Stimulated activated memory B cell treated with anti-CD40 and anti-IgM and Interleukin-4, amounts not matched to agents 10 μg/mL and 1 μg/mL and 100 μg/mL, for 72 hours (primary cell): ENCODE results near the gene TRIM47.
A peak's percentile ranks its signal among the peaks of the same experiment; 100 is the strongest.

ENCODE experiments used
- ATAC-seq: fragments of 150-1000 bp; cut with Tn5 transposase; 2 replicates; pipeline ENCODE4 v1.10.0; 2021
- H3K27ac Mint-ChIP-seq: one replicate; pipeline ENCODE4 v1.8.0; 2022; ENCODE audit warnings: mild to moderate bottlenecking, mixed read lengths
- H3K27me3 Mint-ChIP-seq: one replicate; pipeline ENCODE4 v1.8.0; 2022; ENCODE audit warnings: mixed read lengths
- H3K36me3 Mint-ChIP-seq: one replicate; pipeline ENCODE4 v1.8.0; 2022; ENCODE audit warnings: mixed read lengths
- H3K4me1 Mint-ChIP-seq: one replicate; pipeline ENCODE4 v1.8.0; 2022; ENCODE audit warnings: mixed read lengths
- H3K4me3 Mint-ChIP-seq: one replicate; pipeline ENCODE4 v1.8.0; 2022; ENCODE audit warnings: mild to moderate bottlenecking, moderate library complexity, mixed read lengths
- H3K9me3 Mint-ChIP-seq: one replicate; pipeline ENCODE4 v1.8.0; 2022; ENCODE audit warnings: mixed read lengths

TRIM47 gene

DNA sequence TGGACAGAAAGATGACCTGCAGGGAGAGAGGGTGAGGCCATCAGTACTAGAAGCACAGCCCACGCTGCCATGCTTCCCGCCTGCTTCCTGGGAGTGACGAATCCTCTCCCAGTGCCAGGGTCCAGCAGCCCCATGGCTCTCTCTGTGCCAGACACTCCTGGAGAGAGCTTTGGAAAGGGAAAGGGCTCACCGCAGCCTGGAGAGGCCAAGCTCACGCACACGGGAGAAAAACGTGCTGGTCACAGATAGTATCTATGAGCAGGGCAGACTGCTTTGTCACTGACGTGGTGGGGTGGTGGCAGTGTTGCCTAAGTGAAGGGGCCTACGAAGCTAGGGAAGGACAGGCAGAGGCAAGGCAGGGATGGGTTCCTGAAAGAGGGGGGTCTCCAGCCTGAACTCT is 28.7 kb downstream of the TRIM47 start:
- ATAC-seq, result no peak
- peaks cover 43% of the 10 kb centered on the region for H3K36me3 Mint-ChIP-seq
- peaks cover 47% of the 10 kb centered on the region for H3K4me1 Mint-ChIP-seq
- no peaks in the 10 kb centered on the region for H3K27me3 Mint-ChIP-seq
- H3K9me3 Mint-ChIP-seq, result no peaks in the 10 kb centered on the region
- no peak overlapping the region for H3K27ac Mint-ChIP-seq
- H3K4me3 Mint-ChIP-seq, result no peak overlapping the region

DNA sequence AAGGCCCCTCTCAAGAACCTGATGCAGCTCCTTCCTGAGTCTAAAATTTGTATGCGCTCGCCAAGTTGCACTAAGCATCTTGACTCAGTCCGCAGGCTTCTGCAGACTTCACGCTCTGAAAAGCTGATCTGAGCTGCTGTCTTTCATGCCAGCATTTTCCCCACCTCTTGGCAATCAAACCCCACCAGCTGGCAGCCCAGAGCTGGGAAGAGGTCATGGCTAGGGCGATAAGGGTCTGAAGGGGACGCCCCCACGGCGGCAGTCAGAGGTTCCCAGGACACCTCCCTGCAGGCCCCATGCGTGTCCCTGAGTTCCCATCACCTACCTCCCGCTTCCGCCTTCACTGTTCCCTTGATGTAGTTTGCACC is 29.1 kb downstream of the TRIM47 start:
- H3K4me1 Mint-ChIP-seq, result peaks cover 45% of the 10 kb centered on the region
- H3K27me3 Mint-ChIP-seq, result no peaks in the 10 kb centered on the region
- peaks cover 43% of the 10 kb centered on the region for H3K36me3 Mint-ChIP-seq
- H3K9me3 Mint-ChIP-seq, result no peaks in the 10 kb centered on the region
- H3K27ac Mint-ChIP-seq, result no peak overlapping the region
- no peak for ATAC-seq
- H3K4me3 Mint-ChIP-seq, result no peak overlapping the region

DNA sequence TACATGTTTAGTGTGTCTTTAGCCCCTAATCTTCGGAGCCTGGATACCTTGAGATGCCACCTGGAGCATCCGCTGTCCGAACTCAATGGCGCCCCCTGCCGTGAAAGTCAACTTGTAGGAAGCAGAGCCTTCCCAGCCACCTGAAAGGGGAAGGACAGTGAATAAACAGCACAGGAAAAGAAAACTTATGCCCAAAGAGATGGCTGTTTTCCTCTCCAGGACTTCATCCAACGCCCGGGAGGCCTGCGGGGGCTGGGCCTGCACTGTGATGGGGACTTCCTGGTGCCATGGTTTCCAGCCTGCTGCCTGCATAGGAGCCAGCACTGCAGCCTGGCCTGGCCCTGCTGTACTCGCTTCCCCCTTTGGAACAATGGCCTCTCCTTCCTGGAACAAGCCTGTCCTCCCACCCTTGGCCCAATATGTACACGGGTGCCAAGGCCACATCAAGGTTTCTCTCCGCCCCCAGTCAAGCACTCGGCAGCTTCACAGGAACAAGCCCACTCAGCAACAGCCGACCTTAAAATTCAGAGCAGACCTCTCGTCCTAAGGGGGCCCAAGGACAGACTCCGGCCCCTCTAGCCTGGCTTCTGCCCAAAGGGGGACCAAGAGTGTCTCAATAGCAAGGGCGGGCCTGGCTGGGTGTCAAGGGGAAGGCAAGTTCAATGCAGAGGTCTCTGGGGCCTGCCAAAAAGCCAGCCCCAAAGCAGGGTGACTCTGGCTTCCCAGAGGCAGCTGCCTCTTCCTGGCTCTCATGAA is 29.7 kb downstream of the TRIM47 start:
- ATAC-seq, result no peak
- H3K27me3 Mint-ChIP-seq, result no peaks in the 10 kb centered on the region
- H3K36me3 Mint-ChIP-seq, result peaks cover 43% of the 10 kb centered on the region
- H3K4me3 Mint-ChIP-seq, result no peak overlapping the region
- H3K27ac Mint-ChIP-seq, result peak overlapping the region; percentile 40
- H3K9me3 Mint-ChIP-seq, result no peaks in the 10 kb centered on the region
- peaks cover 45% of the 10 kb centered on the region for H3K4me1 Mint-ChIP-seq

DNA sequence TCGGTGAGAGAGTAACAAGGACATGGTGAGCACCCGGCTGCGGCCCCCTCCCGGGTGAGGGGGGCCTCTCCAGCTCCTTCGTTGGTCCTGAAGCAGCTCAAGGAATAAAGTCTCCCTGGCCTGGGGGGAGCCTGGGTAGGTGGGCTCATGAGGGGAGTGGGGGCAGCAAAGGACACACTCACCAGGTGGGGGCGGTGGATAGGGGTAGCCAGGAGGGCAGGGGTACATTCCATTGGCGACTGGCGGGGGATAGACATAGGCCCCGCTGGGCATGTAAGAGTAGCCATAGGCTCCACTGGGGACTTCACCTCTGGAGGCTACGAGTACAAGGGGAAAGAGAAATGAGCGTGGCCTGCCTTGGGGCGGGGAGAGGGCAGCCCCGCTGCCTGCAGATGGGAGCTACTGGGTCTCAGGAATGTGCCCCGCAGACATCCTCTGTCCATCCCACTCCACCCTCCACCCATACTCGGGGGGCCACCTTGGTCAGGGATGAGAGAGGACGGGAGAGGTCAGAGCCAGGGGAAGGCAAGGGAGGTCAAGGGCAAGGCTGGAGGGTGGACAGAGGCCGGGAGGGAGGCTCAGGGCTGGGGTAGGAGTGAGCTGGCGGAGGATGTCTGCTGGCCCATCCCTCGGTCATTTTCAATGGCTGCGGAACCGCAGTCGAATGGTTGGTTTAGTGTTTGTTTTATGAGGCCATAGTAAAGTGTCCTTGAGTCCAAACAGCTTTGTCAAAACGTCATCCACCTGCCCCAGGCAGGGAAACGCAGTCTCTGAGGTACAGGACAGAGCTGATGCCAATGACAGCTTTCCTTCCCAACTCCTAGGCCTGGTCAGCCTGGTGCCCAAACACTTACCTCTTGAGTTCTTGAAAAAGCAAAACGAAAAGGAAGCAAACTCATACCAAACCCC is 30.5 kb downstream of the TRIM47 start:
- ATAC-seq, result no peak
- no peaks in the 10 kb centered on the region for H3K9me3 Mint-ChIP-seq
- no peak overlapping the region for H3K4me3 Mint-ChIP-seq
- H3K36me3 Mint-ChIP-seq, result peaks cover 43% of the 10 kb centered on the region
- peak overlapping the region; percentile 40 for H3K27ac Mint-ChIP-seq
- no peaks in the 10 kb centered on the region for H3K27me3 Mint-ChIP-seq
- H3K4me1 Mint-ChIP-seq, result peaks cover 46% of the 10 kb centered on the region

DNA sequence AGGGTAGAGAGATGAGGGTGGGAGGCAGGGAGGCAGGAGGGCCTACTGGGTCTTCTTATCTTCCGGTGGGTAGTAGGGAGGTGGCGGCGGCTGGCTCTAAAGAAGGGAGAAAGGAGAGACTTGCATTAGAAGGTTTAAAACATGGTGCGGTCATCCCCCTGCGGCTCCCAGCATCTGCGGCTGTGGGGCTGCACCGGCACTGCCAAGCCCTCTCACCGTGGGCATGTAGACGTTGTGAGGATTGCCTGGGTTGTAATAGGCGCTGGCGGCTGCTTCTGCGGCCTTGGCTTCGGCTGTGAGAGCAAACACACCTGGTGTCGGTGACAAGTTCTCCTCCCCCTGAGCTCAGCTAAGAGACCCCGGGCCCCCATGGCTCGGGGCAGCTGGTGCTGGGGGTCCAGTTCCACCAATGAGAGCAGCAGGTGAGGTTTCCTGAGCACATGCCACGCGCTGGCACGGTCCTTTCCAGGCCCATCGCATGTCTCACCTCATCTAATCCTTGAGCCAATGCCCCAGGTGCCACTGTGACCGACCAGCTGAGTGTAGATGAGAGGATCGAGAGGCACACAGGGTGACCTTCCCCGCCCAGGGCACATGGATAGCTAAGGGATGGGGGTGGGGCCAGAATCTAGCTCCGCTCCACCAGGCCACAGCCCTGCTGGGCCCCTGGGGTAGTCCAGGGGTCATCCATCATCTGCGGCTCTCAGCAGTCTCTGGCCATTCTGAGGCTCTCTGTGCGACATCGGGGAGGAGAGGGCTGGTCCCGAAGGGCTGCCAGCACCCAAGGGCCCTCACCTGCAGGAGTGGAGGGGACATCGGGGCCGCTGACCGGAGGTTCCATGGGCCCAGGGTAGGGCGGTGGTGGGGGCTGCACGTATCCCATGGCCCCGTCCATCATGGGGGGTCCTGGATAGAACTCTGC is 31.4 kb downstream of the TRIM47 start:
- H3K36me3 Mint-ChIP-seq, result peaks cover 43% of the 10 kb centered on the region
- no peak overlapping the region for H3K4me3 Mint-ChIP-seq
- H3K27ac Mint-ChIP-seq, result peak overlapping the region; percentile 91
- no peaks in the 10 kb centered on the region for H3K27me3 Mint-ChIP-seq
- H3K9me3 Mint-ChIP-seq, result no peaks in the 10 kb centered on the region
- no peak for ATAC-seq
- peaks cover 46% of the 10 kb centered on the region for H3K4me1 Mint-ChIP-seq

DNA sequence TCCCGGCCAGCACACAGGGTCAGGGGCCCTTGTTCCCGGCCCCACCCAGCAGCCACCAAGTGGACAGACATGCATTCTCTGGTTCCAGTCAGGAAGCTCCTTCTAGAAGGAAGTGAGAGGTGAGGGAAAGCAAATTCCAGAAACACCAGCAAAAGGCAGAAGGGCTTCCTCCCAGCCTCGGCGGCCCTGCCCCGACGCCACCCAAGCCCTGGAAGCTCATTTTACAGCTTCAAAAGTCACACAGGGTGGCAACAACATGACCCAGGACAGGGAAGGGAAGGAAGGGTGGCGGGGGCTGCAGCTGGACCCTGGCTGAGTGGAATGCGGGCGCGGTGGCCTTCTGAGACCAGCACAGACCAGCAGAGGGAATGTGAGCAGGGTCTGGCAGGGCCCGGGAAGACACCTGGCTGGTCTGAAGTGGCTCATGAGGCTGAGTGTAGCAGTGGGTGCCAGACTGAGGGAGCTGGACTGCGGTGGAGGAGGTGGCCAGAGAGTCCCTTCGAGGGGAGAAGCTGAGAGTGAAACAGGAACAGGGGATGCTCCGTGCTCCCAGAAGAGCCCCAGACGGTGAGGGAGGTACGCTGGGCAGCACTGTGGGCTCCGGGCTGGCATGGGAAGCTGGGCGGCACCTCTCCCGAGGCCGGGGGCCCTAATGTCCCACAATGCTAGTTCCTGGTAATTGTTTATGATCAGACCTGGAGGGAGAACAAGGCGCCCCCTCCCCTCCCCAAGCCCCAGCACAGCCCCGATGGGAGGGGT is 32.3 kb downstream of the TRIM47 start:
- Mint-ChIP-seq H3K36me3 (peaks cover 43% of the 10 kb centered on the region), H3K4me3 (no peak overlapping the region), H3K4me1 (peaks cover 46% of the 10 kb centered on the region), H3K27ac (peak overlapping the region; percentile 91), H3K9me3 (no peaks in the 10 kb centered on the region), H3K27me3 (no peaks in the 10 kb centered on the region)
- ATAC-seq, result no peak

DNA sequence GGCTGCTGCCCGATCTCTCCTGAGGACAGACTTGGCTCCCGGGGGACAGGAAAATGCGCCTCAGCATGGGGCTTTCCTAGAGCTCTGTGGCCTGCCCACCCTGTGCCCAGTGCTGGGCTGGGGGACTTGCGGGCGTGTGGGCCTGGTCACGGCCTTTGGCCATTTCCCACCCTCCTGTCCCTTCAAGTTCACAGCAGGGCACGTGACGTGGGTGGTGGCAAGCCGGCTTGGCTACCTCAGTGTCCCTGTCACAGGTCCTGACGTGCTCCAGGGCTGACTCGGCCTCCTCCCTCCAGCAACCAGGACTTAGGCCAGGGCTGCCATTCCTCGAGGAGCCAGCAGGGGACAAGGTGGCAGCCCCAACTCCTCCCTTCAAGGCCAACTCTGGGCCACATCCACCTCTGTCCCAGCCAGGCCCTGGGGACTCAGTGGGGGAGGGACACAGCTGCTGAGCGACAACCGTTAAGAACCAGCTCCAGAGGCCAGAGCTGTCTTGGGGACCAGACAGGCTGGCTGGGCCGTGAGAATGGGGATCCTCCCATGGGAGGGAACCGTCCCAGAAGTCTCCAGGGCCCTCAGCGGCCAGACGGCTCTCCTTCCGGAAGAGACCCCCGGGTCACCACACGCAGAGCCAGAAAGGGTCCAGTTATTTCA is 33.2 kb downstream of the TRIM47 start:
- no peaks in the 10 kb centered on the region for H3K9me3 Mint-ChIP-seq
- peaks cover 43% of the 10 kb centered on the region for H3K36me3 Mint-ChIP-seq
- H3K27ac Mint-ChIP-seq, result peak overlapping the region; percentile 91
- H3K27me3 Mint-ChIP-seq, result no peaks in the 10 kb centered on the region
- H3K4me3 Mint-ChIP-seq, result peak overlapping the region; percentile 96
- peaks cover 46% of the 10 kb centered on the region for H3K4me1 Mint-ChIP-seq
- ATAC-seq, result peak; percentile 93

DNA sequence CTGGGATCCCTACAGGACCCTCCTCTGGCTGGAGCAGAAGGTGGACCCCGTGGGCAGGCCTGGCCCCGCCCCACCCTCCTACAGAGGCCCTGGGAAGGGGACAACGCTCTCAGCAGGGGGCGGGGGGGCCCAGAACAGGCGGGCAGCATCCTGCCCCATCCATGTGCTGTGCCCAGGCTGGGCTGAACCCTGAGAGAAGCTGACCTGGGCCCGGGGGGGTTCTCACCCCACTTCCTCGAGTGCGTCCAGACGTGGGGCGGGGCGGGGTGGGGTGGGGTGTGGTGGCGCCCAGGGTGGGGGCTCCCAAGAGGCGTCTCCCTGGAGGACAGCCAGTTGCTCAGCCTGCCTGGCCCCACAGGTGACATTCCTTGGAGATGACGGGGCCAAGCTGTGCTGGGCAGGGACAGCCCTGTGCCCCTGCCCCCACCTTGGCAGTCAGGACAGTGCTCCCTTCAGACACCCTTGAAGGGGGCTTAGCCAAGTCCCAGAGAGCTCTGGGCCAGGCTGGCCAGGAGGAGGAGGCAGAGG is 33.8 kb downstream of the TRIM47 start:
- Mint-ChIP-seq H3K9me3 (no peaks in the 10 kb centered on the region), H3K27ac (peak overlapping the region; percentile 91), H3K36me3 (peaks cover 40% of the 10 kb centered on the region), H3K27me3 (no peaks in the 10 kb centered on the region), H3K4me1 (peaks cover 43% of the 10 kb centered on the region), H3K4me3 (peak overlapping the region; percentile 96)
- peak; percentile 32 for ATAC-seq

DNA sequence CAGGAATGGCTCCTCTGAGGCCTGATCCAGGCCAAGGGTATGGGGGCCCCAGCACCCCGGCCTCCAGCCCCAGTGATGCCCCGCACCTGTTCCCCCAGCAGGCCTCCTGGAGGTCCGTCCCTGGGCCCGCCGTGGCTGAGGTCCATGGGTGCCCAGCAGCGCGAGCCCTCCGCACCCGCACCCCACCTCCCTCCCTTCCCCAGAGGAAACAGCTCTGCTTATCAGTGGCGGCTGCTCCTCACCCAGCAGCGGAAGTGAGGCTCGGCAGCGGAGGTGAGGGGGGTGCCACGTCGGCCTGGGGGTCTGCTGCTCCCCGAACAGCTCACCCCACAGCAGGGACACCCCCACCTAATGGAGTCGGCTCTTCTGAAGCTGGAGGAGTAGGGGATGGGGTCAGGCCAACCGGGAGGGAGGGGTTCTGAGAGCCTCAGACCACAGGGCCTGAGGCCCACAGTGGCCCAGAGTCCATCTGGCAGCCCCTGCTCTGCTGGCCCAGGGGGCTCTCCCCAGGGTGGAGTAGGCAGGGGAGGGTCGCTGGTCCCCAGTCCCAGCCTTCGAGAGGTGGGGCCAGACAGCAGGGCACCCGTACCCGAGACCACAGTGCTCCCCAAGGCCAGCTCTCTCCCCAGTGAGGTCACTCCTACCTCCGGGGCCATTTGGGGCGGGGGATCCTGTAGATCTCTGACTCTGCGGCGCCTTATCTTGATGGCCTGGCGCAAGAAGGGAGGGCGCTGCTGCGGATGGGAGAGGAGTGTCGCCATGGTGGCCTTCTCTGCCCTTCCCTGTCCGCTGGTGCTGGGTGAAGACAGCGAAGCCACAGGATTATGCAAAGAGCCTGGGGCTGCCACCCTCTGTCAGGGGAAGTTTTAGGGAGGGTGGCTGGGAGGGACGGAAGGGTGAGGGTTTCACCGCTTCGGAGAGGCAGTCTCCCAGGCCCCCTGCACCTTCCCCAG is 34.5 kb downstream of the TRIM47 start, which contains the start of gene UNC13D:
TSS of gene UNC13D (minus strand) at position 828 of the 953 bp plus-strand sequence. CDS start at position 761, 67 bp downstream.
- H3K9me3 Mint-ChIP-seq, result no peaks in the 10 kb centered on the region
- peaks cover 39% of the 10 kb centered on the region for H3K36me3 Mint-ChIP-seq
- H3K4me3 Mint-ChIP-seq, result peak within 1 kb of the TSS; percentile 96
- H3K27ac Mint-ChIP-seq, result peak within 1 kb of the TSS; percentile 91
- no peaks in the 10 kb centered on the region for H3K27me3 Mint-ChIP-seq
- peaks cover 40% of the 10 kb centered on the region for H3K4me1 Mint-ChIP-seq
- ATAC-seq, result peak; percentile 65

DNA sequence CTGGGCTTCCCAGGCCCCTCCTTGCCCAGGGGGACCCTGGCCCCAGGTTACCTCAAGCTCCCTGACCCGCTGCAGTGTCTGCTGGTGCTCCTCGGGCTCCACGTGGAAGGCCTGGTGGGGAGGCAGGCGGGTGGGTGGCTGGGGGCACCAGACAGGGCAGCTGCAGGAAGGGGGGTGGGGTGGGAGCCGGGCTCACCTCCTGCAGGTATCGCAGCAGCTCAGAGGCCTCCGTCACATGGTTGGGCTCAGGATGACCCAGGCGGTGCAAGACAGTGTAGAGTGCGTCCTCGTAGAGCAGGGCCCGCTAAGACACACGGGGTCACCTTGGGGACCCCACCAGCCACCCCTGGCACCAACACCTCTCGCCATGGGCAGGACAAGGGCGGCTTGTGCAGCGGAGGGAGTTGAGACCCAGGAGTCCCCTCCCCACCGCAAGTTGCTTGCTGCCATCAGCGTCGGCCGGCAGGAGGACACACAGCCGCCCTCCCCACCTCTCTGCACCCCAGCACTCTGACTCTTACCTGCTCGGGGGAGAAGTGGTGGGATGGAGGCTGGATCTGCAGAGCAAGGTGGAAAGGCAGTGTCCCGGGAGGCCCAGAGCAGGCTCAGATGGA is 35.3 kb downstream of the TRIM47 start:
- Mint-ChIP-seq H3K27ac (peak overlapping the region; percentile 91), H3K4me1 (peaks cover 32% of the 10 kb centered on the region), H3K4me3 (peak overlapping the region; percentile 96), H3K9me3 (no peaks in the 10 kb centered on the region), H3K36me3 (peaks cover 40% of the 10 kb centered on the region), H3K27me3 (no peaks in the 10 kb centered on the region)
- ATAC-seq, result peak; percentile 0

DNA sequence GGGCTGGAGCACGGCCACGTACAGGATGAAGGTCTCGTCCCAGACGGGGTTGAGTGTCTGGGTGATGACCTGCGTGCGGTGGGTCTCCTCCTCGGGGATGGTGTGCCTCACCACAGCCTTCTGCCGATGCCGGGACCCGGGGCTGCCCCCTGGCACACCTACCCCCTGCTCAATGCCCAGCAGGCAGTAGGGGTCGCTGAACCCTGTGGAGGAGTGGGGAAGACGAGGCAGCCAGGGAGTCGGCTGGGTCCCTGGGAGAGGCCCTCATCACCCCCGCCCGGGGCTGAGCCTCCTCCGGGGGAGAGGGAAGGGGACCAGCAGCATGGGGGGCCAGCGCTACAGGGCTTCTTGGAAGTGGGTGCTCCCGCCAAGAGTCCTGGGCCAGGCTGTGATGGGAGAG is 36.0 kb downstream of the TRIM47 start:
- ATAC-seq, result no peak
- no peaks in the 10 kb centered on the region for H3K27me3 Mint-ChIP-seq
- H3K4me1 Mint-ChIP-seq, result peaks cover 29% of the 10 kb centered on the region
- no peak overlapping the region for H3K27ac Mint-ChIP-seq
- H3K4me3 Mint-ChIP-seq, result peak overlapping the region; percentile 50
- H3K9me3 Mint-ChIP-seq, result no peaks in the 10 kb centered on the region
- peaks cover 40% of the 10 kb centered on the region for H3K36me3 Mint-ChIP-seq

DNA sequence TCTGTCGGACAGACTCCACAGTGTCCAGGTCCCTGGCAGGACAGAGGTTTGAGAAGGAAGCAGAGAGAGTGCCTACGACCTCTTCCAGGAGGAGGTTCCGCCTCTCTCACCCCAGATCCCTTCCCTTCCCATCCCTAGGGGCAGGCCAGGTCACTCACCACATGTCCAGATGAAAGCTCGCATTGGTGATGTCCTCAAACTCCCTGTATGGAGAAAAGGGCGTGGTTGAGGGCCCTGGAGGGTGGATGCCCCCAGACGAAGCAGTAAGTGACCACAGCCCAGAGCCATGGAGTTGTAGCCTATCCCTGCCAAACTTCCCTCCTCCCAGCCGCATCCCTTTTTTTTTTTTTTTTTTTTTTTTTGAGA is 37.6 kb downstream of the TRIM47 start:
- H3K4me1 Mint-ChIP-seq, result peaks cover 22% of the 10 kb centered on the region
- H3K4me3 Mint-ChIP-seq, result no peak overlapping the region

More for the DNA sequence above, 37.6 kb downstream of the TRIM47 start:
- Mint-ChIP-seq H3K36me3 (peaks cover 32% of the 10 kb centered on the region), H3K27ac (no peak overlapping the region), H3K27me3 (no peaks in the 10 kb centered on the region), H3K9me3 (no peaks in the 10 kb centered on the region)
- no peak for ATAC-seq
